Left hindlimb (tissue), 1 donor: Measurements from ENCODE around the gene FAM171A2.

Experiments used
- DNase-seq: peaks from one replicate; pipeline ENCODE4 v3.0.0-alpha.2; 2018

Gene FAM171A2

DNA sequence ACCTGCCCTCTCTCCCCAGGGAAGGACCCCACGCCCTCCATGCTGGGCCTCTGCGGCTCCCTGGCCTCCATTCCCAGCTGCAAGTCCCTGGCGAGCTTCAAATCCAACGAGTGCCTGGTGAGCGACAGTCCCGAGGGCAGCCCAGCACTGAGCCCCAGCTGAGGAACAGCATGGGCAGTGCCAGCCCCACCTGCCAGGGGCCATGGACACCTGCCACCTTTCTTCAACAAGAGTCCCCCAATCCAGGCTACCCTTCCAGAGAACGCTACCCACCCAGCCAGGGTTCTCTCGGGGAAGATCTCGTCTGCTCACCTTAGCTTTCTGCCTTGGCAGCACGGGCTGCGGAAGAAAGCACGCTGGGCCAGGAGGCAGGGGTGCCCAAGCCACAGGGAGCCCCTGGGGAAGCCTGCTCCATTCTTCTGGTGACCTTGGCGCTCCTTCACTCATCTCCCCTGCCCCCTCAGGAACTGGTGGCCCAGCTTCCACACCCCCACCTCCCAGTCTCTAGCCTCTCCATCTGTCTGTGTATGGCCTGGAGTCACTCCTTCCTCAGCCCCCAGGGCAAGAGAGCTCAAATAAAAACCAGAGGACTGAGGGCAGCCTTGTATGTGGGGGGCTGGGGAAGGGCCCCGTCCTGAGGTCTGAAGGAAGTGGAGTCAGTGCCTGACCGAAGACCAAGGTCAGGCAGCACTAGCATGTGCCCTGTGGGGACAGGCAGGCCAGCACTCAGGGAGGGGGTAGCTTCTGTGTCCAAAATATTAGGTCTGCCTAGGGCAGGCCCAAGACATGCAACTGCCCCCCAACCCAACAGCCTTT, 45.4 kb downstream of the FAM171A2 start:
- DNase-seq: no peak

- no peak for DNase-seq
Observed at GRCh38 chr17:44317545-44317944, 46.1 kb downstream of the FAM171A2 start.

- DNase-seq: no peak
Observed at GRCh38 chr17:44315760-44316731, 47.6 kb downstream of the FAM171A2 start.

DNA sequence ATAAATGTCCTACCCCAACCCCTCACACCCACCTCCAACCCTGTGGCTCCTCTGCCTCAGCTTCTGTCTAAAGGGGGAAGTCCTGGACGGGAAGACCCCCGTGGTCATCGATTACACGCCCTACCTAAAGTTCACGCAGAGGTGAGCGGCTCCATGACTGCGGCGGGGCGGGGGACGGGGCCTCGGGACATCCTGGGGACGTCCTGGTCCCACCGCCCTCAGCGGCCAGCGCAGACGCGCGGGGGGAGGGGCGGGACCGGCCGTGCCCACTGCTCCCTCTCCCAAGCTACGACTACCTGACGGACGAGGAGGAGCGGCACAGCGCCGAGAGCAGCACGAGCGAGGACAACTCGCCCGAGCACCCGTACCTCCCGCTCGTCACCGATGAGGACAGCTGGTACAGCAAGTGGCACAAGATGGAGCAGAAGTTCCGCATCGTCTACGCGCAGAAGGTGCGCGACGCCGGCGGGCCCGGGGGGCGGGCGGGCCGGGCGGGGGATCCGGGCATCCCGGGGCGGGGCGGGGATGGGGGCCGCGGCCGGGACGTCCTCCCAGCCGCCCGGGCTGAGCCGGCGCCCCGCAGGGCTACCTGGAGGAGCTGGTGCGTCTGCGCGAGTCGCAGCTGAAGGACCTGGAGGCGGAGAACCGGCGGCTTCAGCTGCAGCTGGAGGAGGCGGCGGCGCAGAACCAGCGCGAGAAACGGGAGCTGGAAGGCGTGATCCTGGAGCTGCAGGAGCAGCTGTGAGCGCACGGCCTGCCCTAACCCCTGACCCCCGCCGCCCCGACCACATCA, 48.6 kb downstream of the FAM171A2 start:
- no peak for DNase-seq

DNA sequence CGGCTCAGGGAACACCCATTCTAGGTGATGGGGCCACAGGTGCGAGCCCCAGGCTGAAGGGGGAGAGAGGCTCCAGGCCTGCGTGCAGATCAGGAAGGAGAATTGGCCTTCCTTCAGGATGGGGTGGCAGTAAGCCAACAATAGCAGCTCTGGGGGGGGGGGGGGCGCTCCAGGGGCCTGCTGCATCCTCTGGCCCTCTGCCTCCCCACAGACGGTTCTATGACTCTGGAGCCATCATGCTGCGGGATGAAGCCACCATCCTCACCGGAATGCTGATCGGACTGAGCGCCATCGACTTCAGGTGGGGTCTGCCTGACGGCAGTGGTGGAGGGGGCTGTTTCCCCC, 49.2 kb downstream of the FAM171A2 start:
- no peak for DNase-seq

GRCh38 chr17:44314031-44314430, 49.6 kb downstream of the FAM171A2 start:
- DNase-seq: no peak

- no peak for DNase-seq
Observed at GRCh38 chr17:44312396-44313104, 51.1 kb downstream of the FAM171A2 start.

DNA sequence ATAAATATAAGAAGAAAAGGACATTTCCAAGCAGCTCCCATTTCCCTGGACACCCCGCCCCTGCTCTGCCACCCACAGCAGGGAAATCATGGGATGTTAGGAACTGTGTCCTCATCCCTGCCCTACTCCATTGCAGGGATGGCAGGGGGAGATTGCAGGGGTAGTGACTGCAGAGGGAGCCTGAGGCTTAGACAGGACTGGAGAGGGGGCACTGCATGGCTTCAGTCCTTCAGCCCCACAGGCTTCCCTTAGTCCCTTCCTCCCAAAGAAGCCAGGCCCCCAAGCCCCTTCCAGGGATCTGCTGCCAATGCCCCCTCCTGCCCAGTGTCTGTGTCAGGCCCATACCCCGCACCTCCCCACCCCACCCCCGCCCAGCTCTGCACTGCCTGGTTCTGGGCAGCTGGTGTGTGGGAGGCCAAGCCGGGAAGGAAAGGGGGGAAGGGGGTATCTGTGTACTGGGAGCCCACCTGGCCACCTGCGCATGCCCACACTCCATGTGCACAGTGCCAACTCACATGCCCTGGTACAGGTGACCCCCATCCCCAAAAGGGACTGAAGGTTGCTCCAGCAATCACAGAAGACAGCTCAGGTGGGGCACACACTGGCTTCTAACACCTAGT, 52.0 kb downstream of the FAM171A2 start:
- no peak for DNase-seq

- DNase-seq: no peak
Observed at GRCh38 chr17:44310609-44311376, 52.9 kb downstream of the FAM171A2 start.

DNA sequence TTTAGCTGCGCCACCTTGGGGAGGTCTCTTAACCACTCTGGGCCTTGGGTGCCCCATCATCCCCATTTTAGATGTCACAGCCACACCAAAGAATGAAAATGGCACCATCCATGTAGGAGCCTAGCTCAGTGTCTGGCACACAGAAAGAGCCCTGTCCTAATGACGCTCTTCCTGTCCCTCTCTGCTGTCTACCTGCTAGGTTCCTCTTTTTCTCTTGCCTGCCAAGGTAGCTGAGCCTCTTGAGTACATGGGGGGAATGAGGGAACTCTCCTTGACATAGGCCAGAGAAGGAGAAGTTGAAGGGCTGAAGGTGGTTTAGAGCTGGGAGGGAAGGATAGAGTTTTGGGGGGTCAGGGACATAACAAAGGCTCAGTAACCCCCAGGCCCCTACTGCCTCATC, 53.5 kb downstream of the FAM171A2 start:
- no peak for DNase-seq

DNA sequence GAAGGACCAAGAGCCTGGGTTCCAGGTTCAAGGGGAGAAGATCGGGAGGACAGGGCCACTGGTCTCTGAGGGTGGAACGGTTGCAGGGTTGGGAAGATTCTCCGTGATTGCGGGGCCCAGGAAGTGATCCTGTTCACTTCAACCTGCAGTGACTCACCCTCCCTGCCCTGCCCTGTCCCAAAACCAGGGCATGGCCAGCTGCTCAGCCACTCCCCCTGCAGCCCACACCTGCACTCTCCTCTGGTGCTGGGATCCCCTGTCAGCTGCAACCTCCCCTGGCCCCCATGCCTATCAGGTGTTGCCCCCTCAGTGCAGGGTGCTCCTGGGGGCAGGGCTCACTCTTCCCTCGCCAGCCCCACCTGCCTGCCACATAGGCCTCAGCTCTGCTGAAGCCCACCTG, 54.2 kb downstream of the FAM171A2 start:
- DNase-seq: no peak

GRCh38 chr17:44308865-44309264, 54.8 kb downstream of the FAM171A2 start:
- DNase-seq: no peak

DNA sequence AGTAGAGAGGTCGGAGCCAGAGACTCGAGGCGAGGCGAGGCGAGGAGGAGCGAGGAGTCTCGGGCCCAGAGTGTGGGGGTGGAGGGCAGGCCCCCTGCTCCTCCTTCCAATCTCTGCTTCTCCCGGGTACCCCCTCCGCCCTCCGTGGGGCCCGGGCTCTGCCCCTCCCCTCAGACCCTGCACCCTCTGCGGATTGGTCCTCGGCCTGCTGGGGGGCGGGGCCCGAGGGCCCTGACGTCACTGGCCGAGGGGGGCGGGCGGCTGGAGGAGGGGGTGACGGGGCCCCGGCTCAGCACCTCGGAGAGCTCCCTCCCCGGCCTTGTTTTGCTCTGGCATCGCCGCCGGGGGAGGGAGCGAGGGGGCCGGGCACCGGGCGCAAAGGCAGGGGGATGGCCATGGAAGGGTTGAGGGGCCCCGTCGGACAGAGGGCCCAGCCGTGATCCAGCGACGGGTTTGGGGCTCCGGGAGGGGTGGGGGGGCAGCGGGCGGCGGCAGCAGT, 55.3 kb downstream of the FAM171A2 start, which contains the start of gene RUNDC3A:
TSS of gene RUNDC3A (plus strand) at position 282 of the 499 bp plus-strand sequence. CDS start 232 bp downstream, outside the sequence.
- peak; percentile 93 for DNase-seq

DNA sequence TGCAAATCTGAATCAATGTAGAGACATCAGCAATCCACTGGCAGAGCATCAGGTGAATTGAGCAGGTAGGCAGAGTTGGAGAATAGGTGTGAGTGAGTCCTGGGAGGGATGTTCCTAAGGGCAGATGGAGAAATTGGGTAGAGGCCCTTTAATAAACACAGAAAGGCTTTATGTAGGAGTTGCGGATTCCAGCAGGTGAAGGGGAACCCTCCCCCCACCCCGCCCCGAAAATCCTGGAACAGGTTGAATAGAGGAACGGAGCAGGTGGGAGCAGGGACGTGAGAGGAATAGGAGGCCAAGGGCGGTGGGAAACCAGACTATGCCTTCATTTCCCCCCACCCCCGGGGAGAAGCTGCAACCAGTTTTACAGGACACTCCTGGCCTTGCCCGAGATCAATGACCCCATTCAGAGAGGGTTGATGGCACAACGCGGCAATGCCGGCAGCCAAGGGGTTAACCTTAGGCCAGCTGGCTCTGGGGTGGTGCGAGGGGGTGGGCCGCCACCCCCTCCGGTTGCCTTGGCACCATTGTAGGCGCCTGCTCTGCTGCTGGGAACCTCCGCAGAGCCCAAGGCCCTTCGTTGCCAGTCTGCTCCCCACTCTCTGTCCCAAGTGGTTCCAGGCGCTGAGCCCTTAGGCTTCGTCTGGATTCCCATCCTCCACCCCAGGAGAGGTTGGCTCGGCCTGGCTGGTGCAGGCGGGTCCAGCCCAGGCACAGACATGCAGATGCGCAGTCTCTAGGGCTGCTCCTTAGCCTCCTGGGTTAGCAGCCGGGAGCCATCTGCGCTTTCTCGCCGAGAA, 56.1 kb downstream of the FAM171A2 start:
- DNase-seq: no peak

DNA sequence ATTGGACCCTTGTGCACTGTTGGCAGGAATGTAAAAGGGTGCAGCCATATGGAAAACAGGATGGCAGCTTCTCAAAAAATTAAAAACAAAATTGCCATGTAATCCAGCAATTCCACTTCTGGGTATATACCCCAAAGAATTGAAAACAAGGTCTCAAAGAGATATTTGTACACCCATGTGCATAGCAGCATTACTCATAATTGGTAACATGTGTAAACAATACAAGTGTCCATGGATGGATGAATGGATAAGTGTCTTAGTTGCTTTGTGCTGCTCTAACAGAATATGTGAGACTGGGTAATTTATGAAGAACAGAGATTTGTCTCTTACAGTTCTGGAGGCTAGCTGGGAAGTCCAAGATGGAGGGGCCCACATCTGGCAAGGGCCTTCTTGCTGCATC, 59.0 kb downstream of the FAM171A2 start:
- no peak for DNase-seq
